Activated CD8-positive, alpha-beta memory T cell treated with anti-CD3 and anti-CD28 coated beads, Interleukin-2, amount 50 U/mL, for 1 hour (primary cell): ENCODE measurements around the gene KNDC1.

Experiments used
- DNase-seq: peaks from one replicate; pipeline ENCODE4 v3.0.0-alpha.2; 2020; ENCODE audit errors: extremely low read depth

Gene KNDC1

GRCh38 chr10:133206356-133207040, 46.5 kb downstream of the KNDC1 start:
- DNase-seq = no peak

- no peak for DNase-seq
Measured at GRCh38 chr10:133207041-133207600, 47.1 kb downstream of the KNDC1 start.

GRCh38 chr10:133207627-133208026, 47.6 kb downstream of the KNDC1 start:
- DNase-seq = no peak

GRCh38 chr10:133208466-133208865, 48.4 kb downstream of the KNDC1 start:
- no peak for DNase-seq

GRCh38 chr10:133209117-133209516, 49.1 kb downstream of the KNDC1 start:
- no peak for DNase-seq

- no peak for DNase-seq
Measured at GRCh38 chr10:133209641-133210040, 49.6 kb downstream of the KNDC1 start.

GRCh38 chr10:133210398-133211140, 50.5 kb downstream of the KNDC1 start:
- no peak for DNase-seq

- no peak for DNase-seq
Measured at GRCh38 chr10:133211141-133211830, 51.3 kb downstream of the KNDC1 start.

GRCh38 chr10:133211959-133212852, 52.2 kb downstream of the KNDC1 start:
- no peak for DNase-seq

- no peak for DNase-seq
Measured at GRCh38 chr10:133212853-133213494, 53.0 kb downstream of the KNDC1 start.

GRCh38 chr10:133213641-133214467, 53.8 kb downstream of the KNDC1 start:
- no peak for DNase-seq

- no peak for DNase-seq
Measured at GRCh38 chr10:133214468-133215410, 54.7 kb downstream of the KNDC1 start.

- no peak for DNase-seq
Measured at GRCh38 chr10:133215586-133215985, 55.6 kb downstream of the KNDC1 start.

GRCh38 chr10:133216776-133217175, 56.8 kb downstream of the KNDC1 start:
- DNase-seq = no peak

GRCh38 chr10:133217800-133218589, 58.0 kb downstream of the KNDC1 start:
- no peak for DNase-seq

GRCh38 chr10:133218891-133219290, 58.9 kb downstream of the KNDC1 start:
- DNase-seq = no peak

- no peak for DNase-seq
Measured at GRCh38 chr10:133219782-133220181, 59.8 kb downstream of the KNDC1 start.

GRCh38 chr10:133221331-133221730, 61.3 kb downstream of the KNDC1 start:
- DNase-seq = no peak
